Prostate gland (tissue), 2 donors: ENCODE data around the gene RNASE9. TPM values are rescaled to one million over a fixed set of nuclear protein-coding genes. Genes with fewer than 3 reads are reported as not detected.
"Not testable (repeated sequence)": the region's sequence is repeated elsewhere in the genome, so short reads cannot be mapped to it uniquely, and the experiment has no call there.

ENCODE experiments used
- DNase-seq: peaks from one replicate; pipeline ENCODE4 v3.0.0-alpha.2; 2019; ENCODE audit warnings: low spot score
- H3K27ac ChIP-seq, 2 donors: fragments of 200-600 bp; sonication (generic); 2 replicates each; pipeline ENCODE4 v1.5.1; 2017 to 2019
- H3K27me3 ChIP-seq: fragments of 200-600 bp; sonication (generic); replicated peaks from 2 replicates; pipeline ENCODE4 v1.5.1; 2019; ENCODE audit not compliant: insufficient read depth
- H3K36me3 ChIP-seq, 2 donors: fragments of 200-600 bp; sonication (generic); 1 replicate in 1 of 2; 2 replicates in 1 of 2; pipeline versions ENCODE4 v1.5.1 to v1.8.1; 2017 to 2019
- H3K4me1 ChIP-seq: fragments of 200-600 bp; sonication (generic); replicated peaks from 2 replicates; pipeline ENCODE4 v1.5.1; 2019
- H3K4me3 ChIP-seq, 2 donors: fragments of 200-600 bp; sonication (generic); 2 replicates each; pipeline ENCODE4 v1.5.1; 2017 to 2019
- H3K9me3 ChIP-seq: fragments of 200-600 bp; sonication (generic); 2 replicates; pipeline ENCODE4 v1.5.1; 2017
- CTCF ChIP-seq, 4 experiments: fragments of 200-600 bp in 2 of 4; fragments of 450-650 bp in 2 of 4; sonication (generic) in 2 of 4; IDR thresholded peaks; 1 replicate in 3 of 4; 2 replicates in 1 of 4; pipeline ENCODE4 v1.5.1; 2016 to 2019; ENCODE audit warnings: antibody characterized with exemption in 4 of 4, mild to moderate bottlenecking in 2 of 4, moderate library complexity in 2 of 4
- POLR2A ChIP-seq: fragments of 450-650 bp; IDR thresholded peaks from one replicate; pipeline ENCODE4 v1.6.1; 2016; ENCODE audit warnings: antibody characterized with exemption, mild to moderate bottlenecking
- POLR2AphosphoS5 ChIP-seq: sonication (generic); formaldehyde crosslinking; IDR thresholded peaks from one replicate; pipeline ENCODE4 v1.6.1; 2017; ENCODE audit warnings: antibody characterized with exemption
- WGBS: methylation state at CpG from one replicate; pipeline ENCODE4 v1.1.5; 2018; 5-methylcytosine and 5-hydroxymethylcytosine counted together
- intact Hi-C: fragments of 100-400 bp; cut with DNase I; formaldehyde crosslinking; loops from one replicate; pipeline ENCODE4 v1.14.2; 2022
- total RNA-seq, 2 donors: library from RNA; depleted of rRNA; stranded (reverse); fragments of >200 nt; gene quantifications; one replicate each; pipeline ENCODE4 v1.1.0, GENCODE V29; 2016

The RNASE9 gene
- total RNA-seq, 2 donors from 2014 or later: not detected

- no peak overlapping the region for H3K27ac ChIP-seq
- H3K4me3 ChIP-seq: no peak overlapping the region
- H3K4me1 ChIP-seq: no peaks in the 10 kb centered on the region
- no peak for TF ChIP-seq CTCF (IDR thresholded peaks at IDR 0.05)
- no peaks in the 10 kb centered on the region for H3K36me3 ChIP-seq
- intact Hi-C loops: no loop called here
- no peaks in the 10 kb centered on the region for H3K9me3 ChIP-seq
- no peaks in the 10 kb centered on the region for H3K27me3 ChIP-seq
- DNase-seq: no peak
- WGBS: 36% methylated on average over 4 of the region's 4 CpGs
Observed at GRCh38 chr14:20515846-20516245, 45.0 kb downstream of the RNASE9 start.

- Histone ChIP-seq H3K36me3 (no peaks in the 10 kb centered on the region), H3K27me3 (no peaks in the 10 kb centered on the region), H3K4me1 (no peaks in the 10 kb centered on the region), H3K4me3 (no peak overlapping the region), H3K27ac (no peak overlapping the region), H3K9me3 (no peaks in the 10 kb centered on the region)
- no peak for DNase-seq
- intact Hi-C loops: no loop called here
- TF ChIP-seq POLR2AphosphoS5 (no peak), CTCF (IDR thresholded peaks at IDR 0.05) (no peak), POLR2A (no peak)
- WGBS: 67% methylated on average over 7 of the region's 7 CpGs
Observed at GRCh38 chr14:20512177-20512905, 48.5 kb downstream of the RNASE9 start.

- Histone ChIP-seq H3K4me3 (no peak overlapping the region), H3K4me1 (no peaks in the 10 kb centered on the region), H3K27ac (no peak overlapping the region), H3K36me3 (no peaks in the 10 kb centered on the region), H3K27me3 (no peaks in the 10 kb centered on the region), H3K9me3 (no peaks in the 10 kb centered on the region)
- TF ChIP-seq POLR2AphosphoS5 (no peak), CTCF (IDR thresholded peaks at IDR 0.05) (no peak), POLR2A (no peak)
- DNase-seq: no peak
- intact Hi-C loops: no loop called here
- WGBS: 79% methylated on average over 8 of the region's 8 CpGs
Observed at GRCh38 chr14:20508367-20508766, 52.5 kb downstream of the RNASE9 start.

- intact Hi-C loops, H3K9me3 ChIP-seq, DNase-seq, H3K36me3 ChIP-seq, H3K4me3 ChIP-seq, H3K27me3 ChIP-seq, H3K4me1 ChIP-seq, H3K27ac ChIP-seq: not testable (repeated sequence)
- WGBS: 91% methylated on average over 3 of the region's 3 CpGs
Observed at GRCh38 chr14:20507537-20507936, 53.3 kb downstream of the RNASE9 start.

GRCh38 chr14:20506752-20507151 is 54.1 kb downstream of the RNASE9 start:
- H3K9me3 ChIP-seq, DNase-seq, H3K27me3 ChIP-seq, H3K4me1 ChIP-seq, H3K36me3 ChIP-seq, H3K27ac ChIP-seq, H3K4me3 ChIP-seq, intact Hi-C loops: not testable (repeated sequence)
- WGBS: no CpG with 5 or more reads among the region's 30 CpGs

- H3K27ac ChIP-seq, intact Hi-C loops, H3K4me3 ChIP-seq, H3K4me1 ChIP-seq, H3K9me3 ChIP-seq, H3K36me3 ChIP-seq, H3K27me3 ChIP-seq, DNase-seq: not testable (repeated sequence)
- WGBS: no CpG with 5 or more reads among the region's 30 CpGs
Observed at GRCh38 chr14:20506276-20506675, 54.6 kb downstream of the RNASE9 start.

Other genes starting within 250 kb of the RNASE9 start
- gene CCNB1IP1, start 227.8 kb downstream of the RNASE9 start, total RNA-seq: 10 to 100 TPM; 34.6 to 47.8 TPM
- 10 to 100 TPM; 10.7 to 23.1 TPM for gene PARP2, start 217.4 kb downstream of the RNASE9 start, total RNA-seq
- gene TEP1, start 147.5 kb downstream of the RNASE9 start, total RNA-seq: 10 to 100 TPM; 25.8 to 31.0 TPM
- gene KLHL33, start 124.9 kb downstream of the RNASE9 start, total RNA-seq: 1 to 10 TPM in 1 of 2 donors, under 1 TPM in 1; 0.77 to 1.7 TPM
- 10 to 100 TPM; 54.2 to 71.7 TPM for gene OSGEP, start 106.2 kb downstream of the RNASE9 start, total RNA-seq
- 100 to 1,000 TPM; 113 to 178 TPM for gene APEX1, start 105.8 kb downstream of the RNASE9 start, total RNA-seq
- gene PIP4P1, start 99.6 kb downstream of the RNASE9 start, total RNA-seq: 10 to 100 TPM; 24.8 to 37.8 TPM
- 10 to 100 TPM; 14.2 to 20.3 TPM for gene PNP, start 91.6 kb downstream of the RNASE9 start, total RNA-seq
- gene RNASE10, start 55.5 kb downstream of the RNASE9 start, total RNA-seq: 1 to 10 TPM in 1 of 2 donors, not detected in 1; 1.4 TPM
- gene RNASE11, start 27.0 kb upstream of the RNASE9 start, total RNA-seq: 1 to 10 TPM in 1 of 2 donors, not detected in 1; 1.0 TPM
- not detected for gene RNASE12, start 30.3 kb upstream of the RNASE9 start, total RNA-seq
- not detected for gene OR6S1, start 80.6 kb upstream of the RNASE9 start, total RNA-seq
- 100 to 1,000 TPM in 1 of 2 donors, 10 to 100 TPM in 1; 71.6 to 150 TPM for gene RNASE4, start 123.5 kb upstream of the RNASE9 start, total RNA-seq
- 10 to 100 TPM; 58.6 to 78.2 TPM for gene ANG, start 127.7 kb upstream of the RNASE9 start, total RNA-seq
- gene EDDM3A, start 184.8 kb upstream of the RNASE9 start, total RNA-seq: not detected
- gene EDDM3B, start 207.4 kb upstream of the RNASE9 start, total RNA-seq: not detected
- gene RNASE6, start 220.2 kb upstream of the RNASE9 start, total RNA-seq: 10 to 100 TPM in 1 of 2 donors, 1 to 10 TPM in 1; 9.3 to 12.8 TPM
- gene RNASE1, start 241.8 kb upstream of the RNASE9 start, total RNA-seq: 1,000 to 10,000 TPM in 1 of 2 donors, 10 to 100 TPM in 1; 30.1 to 3,158 TPM